Loucy (cell line): ENCODE measurements around the gene TAP2.
A peak's percentile ranks its signal among the peaks of the same experiment; 100 is the strongest.

Source experiments
- H2AFZ ChIP-seq: fragments of 200-600 bp; sonication (generic); 2 replicates; pipeline ENCODE4 v1.6.0; 2016; ENCODE audit warnings: antibody characterized with exemption, mild to moderate bottlenecking, low read length, moderate library complexity
- H3F3A ChIP-seq: fragments of 200-600 bp; 2 replicates; pipeline ENCODE4 v1.6.0; 2016; ENCODE audit warnings: antibody characterized with exemption, low read depth, mild to moderate bottlenecking
- H3K27me3 ChIP-seq: fragments of 200-600 bp; sonication (generic); 2 replicates; pipeline ENCODE4 v1.6.1; 2014; ENCODE audit warnings: low read length, mild to moderate bottlenecking; ENCODE audit not compliant: insufficient read depth, poor library complexity, severe bottlenecking
- H3K36me3 ChIP-seq: fragments of 200-600 bp; sonication (generic); 2 replicates; pipeline ENCODE4 v1.6.1; 2016; ENCODE audit warnings: low read length; ENCODE audit not compliant: insufficient read depth
- H3K4me1 ChIP-seq: fragments of 200-600 bp; sonication (generic); 2 replicates; pipeline ENCODE4 v1.5.1; 2014; ENCODE audit warnings: low read length, mild to moderate bottlenecking; ENCODE audit not compliant: insufficient read depth, poor library complexity, severe bottlenecking
- H3K4me2 ChIP-seq: fragments of 200-600 bp; sonication (generic); 2 replicates; pipeline ENCODE4 v1.6.0; 2014; ENCODE audit warnings: antibody characterized with exemption, low read length, low read depth, mild to moderate bottlenecking; ENCODE audit not compliant: poor library complexity, severe bottlenecking
- H3K4me3 ChIP-seq: fragments of 200-600 bp; sonication (generic); 2 replicates; pipeline ENCODE4 v1.5.1; 2014; ENCODE audit warnings: low read length, mild to moderate bottlenecking, mixed read lengths; ENCODE audit not compliant: poor library complexity, severe bottlenecking
- H3K79me2 ChIP-seq: fragments of 200-600 bp; sonication (generic); 2 replicates; pipeline ENCODE4 v1.6.1; 2014; ENCODE audit warnings: low read length; ENCODE audit not compliant: insufficient read depth
- H3K9ac ChIP-seq: fragments of 200-600 bp; sonication (generic); 2 replicates; pipeline ENCODE4 v1.6.0; 2014; ENCODE audit warnings: mild to moderate bottlenecking, low read depth, low read length, moderate library complexity; ENCODE audit not compliant: poor library complexity, severe bottlenecking
- H3K9me2 ChIP-seq: fragments of 200-600 bp; sonication (generic); replicated peaks from 2 replicates; pipeline ENCODE4 v1.6.1; 2016; ENCODE audit warnings: low read depth, low read length, mixed read lengths
- H3K9me3 ChIP-seq: fragments of 200-600 bp; sonication (generic); 2 replicates; pipeline ENCODE4 v1.6.1; 2014; ENCODE audit warnings: mild to moderate bottlenecking, antibody characterized with exemption, low read length, low read depth; ENCODE audit not compliant: insufficient read depth
- H4K20me1 ChIP-seq: fragments of 200-600 bp; sonication (generic); 2 replicates; pipeline ENCODE4 v1.6.0; 2014; ENCODE audit warnings: antibody characterized with exemption, low read length, mild to moderate bottlenecking; ENCODE audit not compliant: insufficient read depth, poor library complexity, severe bottlenecking
- EZH2phosphoT487 ChIP-seq: fragments of 200-600 bp; IDR thresholded peaks from 2 replicates; pipeline ENCODE4 v1.6.1; 2018; ENCODE audit warnings: antibody characterized with exemption, mild to moderate bottlenecking, moderate library complexity, borderline replicate concordance
- TF ChIP-seq, protein P1 (sequence below): fragments of 200-600 bp; sonication (generic); conservative IDR thresholded peaks from 2 replicates; pipeline ENCODE4 v1.5.1; 2014; ENCODE audit warnings: mild to moderate bottlenecking, antibody characterized with exemption, low read length

TAP2 gene

DNA sequence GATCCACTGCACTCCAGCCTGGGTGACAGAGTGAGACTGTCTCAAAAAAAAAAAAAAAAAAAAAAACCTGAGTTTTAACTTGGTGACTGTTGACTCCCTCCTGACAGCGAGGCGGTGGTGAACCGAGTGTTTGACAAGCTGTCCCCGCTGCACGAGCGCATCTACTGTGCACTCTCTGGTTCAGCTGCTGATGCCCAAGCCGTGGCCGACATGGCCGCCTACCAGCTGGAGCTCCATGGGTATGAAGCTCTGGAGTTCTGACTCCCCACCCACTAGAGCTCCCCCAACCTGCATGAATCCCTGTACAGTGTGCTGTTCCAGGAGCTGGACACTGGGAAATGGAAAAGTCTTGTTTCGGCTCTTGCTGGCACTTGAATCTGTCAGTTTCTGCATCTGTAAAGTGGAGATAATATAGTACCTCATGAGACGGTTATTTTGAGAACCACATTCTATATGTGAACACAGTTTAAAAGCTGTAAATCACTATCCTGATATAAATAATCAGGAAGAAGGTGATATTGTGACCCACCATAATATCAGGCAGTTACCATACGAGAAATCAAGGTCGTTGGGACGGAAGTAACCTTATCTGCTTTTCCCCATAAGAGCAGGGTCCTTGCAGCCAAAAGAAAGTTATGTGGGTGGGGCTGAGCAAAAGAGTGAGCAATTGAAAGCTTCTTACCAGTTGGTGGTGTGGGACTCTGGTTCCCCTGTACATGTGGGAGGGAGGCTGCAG is 18.8 kb upstream of the TAP2 start:
- peaks cover 17% of the 10 kb centered on the region; the same call in 1 of the 2 replicates for H3K36me3 ChIP-seq
- peak overlapping the region; percentile 95 for H3K4me3 ChIP-seq
- H3K27me3 ChIP-seq = no peaks in the 10 kb centered on the region
- H4K20me1 ChIP-seq = peaks cover 22% of the 10 kb centered on the region
- H3K4me2 ChIP-seq = peak overlapping the region; percentile 85
- H3K9me3 ChIP-seq = no peaks in the 10 kb centered on the region
- H3K4me1 ChIP-seq = peaks cover 57% of the 10 kb centered on the region
- H3K9me2 ChIP-seq = no peaks in the 10 kb centered on the region
- TF ChIP-seq, protein P1, sequence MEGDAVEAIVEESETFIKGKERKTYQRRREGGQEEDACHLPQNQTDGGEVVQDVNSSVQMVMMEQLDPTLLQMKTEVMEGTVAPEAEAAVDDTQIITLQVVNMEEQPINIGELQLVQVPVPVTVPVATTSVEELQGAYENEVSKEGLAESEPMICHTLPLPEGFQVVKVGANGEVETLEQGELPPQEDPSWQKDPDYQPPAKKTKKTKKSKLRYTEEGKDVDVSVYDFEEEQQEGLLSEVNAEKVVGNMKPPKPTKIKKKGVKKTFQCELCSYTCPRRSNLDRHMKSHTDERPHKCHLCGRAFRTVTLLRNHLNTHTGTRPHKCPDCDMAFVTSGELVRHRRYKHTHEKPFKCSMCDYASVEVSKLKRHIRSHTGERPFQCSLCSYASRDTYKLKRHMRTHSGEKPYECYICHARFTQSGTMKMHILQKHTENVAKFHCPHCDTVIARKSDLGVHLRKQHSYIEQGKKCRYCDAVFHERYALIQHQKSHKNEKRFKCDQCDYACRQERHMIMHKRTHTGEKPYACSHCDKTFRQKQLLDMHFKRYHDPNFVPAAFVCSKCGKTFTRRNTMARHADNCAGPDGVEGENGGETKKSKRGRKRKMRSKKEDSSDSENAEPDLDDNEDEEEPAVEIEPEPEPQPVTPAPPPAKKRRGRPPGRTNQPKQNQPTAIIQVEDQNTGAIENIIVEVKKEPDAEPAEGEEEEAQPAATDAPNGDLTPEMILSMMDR = no peak
- TF ChIP-seq EZH2phosphoT487 = no peak
- no peak overlapping the region for H2AFZ ChIP-seq
- peaks cover 5% of the 10 kb centered on the region; the same call in 1 of the 2 replicates for H3F3A ChIP-seq
- peaks cover 83% of the 10 kb centered on the region for H3K79me2 ChIP-seq
- peak overlapping the region; percentile 99 for H3K9ac ChIP-seq

- Histone ChIP-seq H4K20me1 (peaks cover 31% of the 10 kb centered on the region), H3K4me2 (peak overlapping the region; percentile 85), H3K79me2 (peaks cover 92% of the 10 kb centered on the region), H3K9me3 (no peaks in the 10 kb centered on the region), H3K36me3 (peaks cover 21% of the 10 kb centered on the region; the same call in 1 of the 2 replicates), H3K9ac (peak overlapping the region; percentile 99), H3K4me1 (peaks cover 67% of the 10 kb centered on the region), H3K27me3 (no peaks in the 10 kb centered on the region), H3K9me2 (no peaks in the 10 kb centered on the region), H3K4me3 (peak overlapping the region; percentile 95), H2AFZ (no peak overlapping the region), H3F3A (peaks cover 5% of the 10 kb centered on the region; the same call in 1 of the 2 replicates)
- TF ChIP-seq EZH2phosphoT487 = no peak
- TF ChIP-seq, protein P1 = no peak
Observed at GRCh38 chr6:32855467-32856174, 17.1 kb upstream of the TAP2 start.

DNA sequence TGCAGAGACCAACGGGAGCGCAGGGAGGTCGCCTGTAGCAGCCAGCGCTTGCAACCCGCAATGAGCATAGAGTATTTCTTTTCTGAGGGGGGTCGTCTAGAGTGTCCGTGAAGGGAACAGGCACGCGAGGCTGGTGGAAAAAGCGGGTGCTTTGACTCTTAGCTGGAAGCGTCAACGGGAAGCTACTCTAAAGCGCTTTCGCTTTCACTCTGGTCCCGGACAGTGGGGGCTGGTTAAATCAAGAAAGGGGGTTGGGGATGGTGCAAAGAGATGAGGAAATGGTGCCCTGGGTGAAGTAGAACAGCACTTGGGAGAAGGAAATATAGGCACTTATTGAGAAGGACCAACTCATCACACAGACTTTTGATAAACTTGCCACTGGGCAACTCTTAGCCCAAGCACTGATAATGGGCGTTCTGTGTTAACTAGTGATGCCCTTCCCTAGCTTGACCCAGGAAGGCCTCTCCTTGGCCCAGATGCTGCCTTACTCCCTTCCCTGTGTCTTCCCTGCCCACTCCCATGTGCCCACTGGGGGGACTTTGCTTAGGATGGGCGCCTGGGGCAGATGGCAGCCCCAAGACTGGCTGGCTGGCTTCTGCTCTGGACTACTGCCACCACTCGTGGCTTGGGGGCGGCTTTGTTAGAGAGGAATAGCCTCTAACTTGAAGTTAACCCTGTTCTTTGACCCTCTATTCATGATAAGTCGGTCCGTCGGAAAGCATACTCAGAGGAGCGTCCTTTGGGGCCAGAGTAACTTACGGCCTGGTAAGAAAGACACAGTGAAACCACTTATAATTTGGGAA is 16.0 kb upstream of the TAP2 start:
- Histone ChIP-seq H3F3A (peaks cover 5% of the 10 kb centered on the region; the same call in 1 of the 2 replicates), H3K9ac (peak overlapping the region; percentile 99), H3K9me2 (no peaks in the 10 kb centered on the region), H3K4me1 (peaks cover 65% of the 10 kb centered on the region), H2AFZ (0 out of 2 replicates have a peak overlapping the region, but pooled peaks have one; percentile 3), H3K4me2 (peak overlapping the region; percentile 85), H3K4me3 (peak overlapping the region; percentile 95), H3K36me3 (peaks cover 23% of the 10 kb centered on the region; the same call in 1 of the 2 replicates), H3K27me3 (no peaks in the 10 kb centered on the region), H3K79me2 (peaks cover 92% of the 10 kb centered on the region), H4K20me1 (peaks cover 38% of the 10 kb centered on the region), H3K9me3 (no peaks in the 10 kb centered on the region)
- TF ChIP-seq, protein P1 = no peak
- TF ChIP-seq EZH2phosphoT487 = no peak
